Gastroesophageal sphincter (tissue), 4 donors: ENCODE measurements around the gene ZBTB20. TPM values are rescaled to one million over a fixed set of nuclear protein-coding genes. Genes with fewer than 3 reads are reported as not detected.

Experiments
- ATAC-seq: fragments of 150-250 bp; one replicate; pipeline ENCODE4 v1.9.1; 2016; ENCODE audit warnings: mild to moderate bottlenecking, moderate library complexity
- H3K27ac ChIP-seq, 4 donors: fragments of 200-600 bp; sonication (generic) in 3 of 4; 1 replicate in 3 of 4; 2 replicates in 1 of 4; pipeline ENCODE4 v1.5.1; 2016 to 2019
- H3K27me3 ChIP-seq: fragments of 200-600 bp; sonication (generic); one replicate; pipeline ENCODE4 v1.5.1; 2019
- H3K36me3 ChIP-seq, 2 donors: fragments of 200-600 bp; sonication (generic); one replicate each; pipeline ENCODE4 v1.5.1; 2019; ENCODE audit warnings: control low read depth in 1 of 2
- H3K4me1 ChIP-seq, 3 donors: fragments of 200-600 bp; sonication (generic); 1 replicate in 2 of 3; 2 replicates in 1 of 3; pipeline ENCODE4 v1.5.1; 2016 to 2019; ENCODE audit warnings: control low read depth in 2 of 3
- H3K4me3 ChIP-seq, 2 donors: fragments of 200-600 bp; sonication (generic); one replicate each; pipeline ENCODE4 v1.5.1; 2019; ENCODE audit warnings: mild to moderate bottlenecking in 1 of 2, moderate library complexity in 1 of 2
- H3K9me3 ChIP-seq, 3 donors: fragments of 200-600 bp; sonication (generic); one replicate each; pipeline ENCODE4 v1.5.1; 2017 to 2019; ENCODE audit warnings: control low read depth in 2 of 3
- CTCF ChIP-seq, 4 experiments: fragments of 200-600 bp in 2 of 4; fragments of 450-650 bp in 2 of 4; sonication (generic) in 1 of 4; IDR thresholded peaks; one replicate each; pipeline ENCODE4 v1.5.1; 2017 to 2019; ENCODE audit warnings: antibody characterized with exemption in 4 of 4, mild to moderate bottlenecking in 2 of 4, moderate library complexity in 2 of 4
- EP300 ChIP-seq: sonication (generic); formaldehyde crosslinking; IDR thresholded peaks from one replicate; pipeline ENCODE4 v1.6.1; 2017; ENCODE audit warnings: antibody characterized with exemption, mild to moderate bottlenecking
- POLR2A ChIP-seq, 2 donors: fragments of 450-650 bp; IDR thresholded peaks; one replicate each; pipeline ENCODE4 v1.6.1; 2017; ENCODE audit warnings: antibody characterized with exemption in 2 of 2, mild to moderate bottlenecking in 2 of 2, moderate library complexity in 1 of 2
- POLR2AphosphoS5 ChIP-seq: sonication (generic); formaldehyde crosslinking; IDR thresholded peaks from one replicate; pipeline ENCODE4 v1.6.1; 2017; ENCODE audit warnings: antibody characterized with exemption
- WGBS, 2 donors: methylation state at CpG; one replicate each; pipeline ENCODE4 v1.1.5; 2018; ENCODE audit warnings: low coverage in 1 of 2; 5-methylcytosine and 5-hydroxymethylcytosine counted together
- total RNA-seq, 4 donors: library from RNA; depleted of rRNA; stranded (reverse); fragments of >200 nt; gene quantifications; one replicate each; pipeline ENCODE4 v1.1.0, GENCODE V29; 2016

The ZBTB20 gene
- total RNA-seq, 4 donors from 2014 or later: 53.1 to 113 (median 98.4) TPM

- no peak for ATAC-seq
- Histone ChIP-seq H3K27me3 (no peaks in the 10 kb centered on the region), H3K36me3 (no peaks in the 10 kb centered on the region), H3K9me3 (no peaks in the 10 kb centered on the region), H3K27ac (no peak overlapping the region), H3K4me3 (no peak overlapping the region), H3K4me1 (peaks cover 0 to 48% (median 0%) of the 10 kb centered on the region in 3 donors)
- TF ChIP-seq POLR2A (IDR thresholded peaks at IDR 0.05): no peak
- no peak for TF ChIP-seq CTCF (IDR thresholded peaks at IDR 0.05)
- no peak for TF ChIP-seq EP300
- TF ChIP-seq POLR2AphosphoS5: no peak
- WGBS, 2 donors: 75 to 80% methylated on average over 1 of the region's 1 CpG
These were observed 652.6 kb downstream of the ZBTB20 start for GRCh38 chr3:114494498-114494897.

- Histone ChIP-seq H3K27ac (no peak overlapping the region), H3K4me3 (no peak overlapping the region), H3K27me3 (no peaks in the 10 kb centered on the region), H3K36me3 (peaks cover 0 to 7% of the 10 kb centered on the region in 2 donors), H3K9me3 (no peaks in the 10 kb centered on the region), H3K4me1 (peaks cover 0 to 13% (median 0%) of the 10 kb centered on the region in 3 donors)
- TF ChIP-seq POLR2A (IDR thresholded peaks at IDR 0.05) (no peak), EP300 (no peak), POLR2AphosphoS5 (no peak), CTCF (IDR thresholded peaks at IDR 0.05) (no peak)
- ATAC-seq: no peak
- 100% methylated on average over 1 of the region's 1 CpG; no CpG with 5 or more reads in 1 of the 2 donors for WGBS, 2 donors
These were observed 656.3 kb downstream of the ZBTB20 start for GRCh38 chr3:114490829-114491228.

- H3K9me3 ChIP-seq: no peaks in the 10 kb centered on the region
- H3K27me3 ChIP-seq: no peaks in the 10 kb centered on the region
- H3K4me1 ChIP-seq: peaks cover 0 to 7% (median 0%) of the 10 kb centered on the region in 3 donors
- WGBS, 2 donors: 84 to 100% methylated on average over 7 of the region's 8 CpGs
- H3K27ac ChIP-seq: no peak overlapping the region
- no peak for TF ChIP-seq POLR2AphosphoS5
- TF ChIP-seq CTCF (IDR thresholded peaks at IDR 0.05): no peak
- TF ChIP-seq POLR2A (IDR thresholded peaks at IDR 0.05): no peak
- TF ChIP-seq EP300: no peak
- H3K4me3 ChIP-seq: no peak overlapping the region
- no peak for ATAC-seq
- peaks cover 0 to 7% of the 10 kb centered on the region in 2 donors for H3K36me3 ChIP-seq
These were observed 659.6 kb downstream of the ZBTB20 start for GRCh38 chr3:114487502-114487901.

GRCh38 chr3:114484919-114485318 lies 662.2 kb downstream of the ZBTB20 start:
- Histone ChIP-seq H3K4me3 (no peak overlapping the region), H3K27ac (no peak overlapping the region), H3K27me3 (no peaks in the 10 kb centered on the region), H3K9me3 (no peaks in the 10 kb centered on the region), H3K36me3 (peaks cover 0 to 7% of the 10 kb centered on the region in 2 donors), H3K4me1 (peaks cover 0 to 14% (median 1%) of the 10 kb centered on the region in 3 donors)
- 71 to 84% methylated on average over 3 of the region's 3 CpGs for WGBS, 2 donors
- no peak for ATAC-seq
- no peak for TF ChIP-seq CTCF (IDR thresholded peaks at IDR 0.05)
- TF ChIP-seq POLR2AphosphoS5: no peak
- TF ChIP-seq POLR2A (IDR thresholded peaks at IDR 0.05): no peak
- TF ChIP-seq EP300: no peak

GRCh38 chr3:114481113-114481512 lies 666.0 kb downstream of the ZBTB20 start:
- TF ChIP-seq EP300 (no peak), POLR2AphosphoS5 (no peak)
- WGBS, 2 donors: 82 to 83% methylated on average over 7 of the region's 7 CpGs
- no peaks in the 10 kb centered on the region for H3K9me3 ChIP-seq
- peaks cover 0 to 28% (median 2%) of the 10 kb centered on the region in 3 donors for H3K4me1 ChIP-seq
- no peaks in the 10 kb centered on the region for H3K36me3 ChIP-seq
- no peak overlapping the region for H3K27ac ChIP-seq
- ATAC-seq: no peak
- H3K4me3 ChIP-seq: no peak overlapping the region
- no peaks in the 10 kb centered on the region for H3K27me3 ChIP-seq
